Smooth muscle cell of the brain vasculature (primary cell): Measurements from ENCODE around the gene LYPD1.

Source experiments
- DNase-seq: peaks from one replicate; pipeline ENCODE4 v3.0.0-alpha.2; 2012; ENCODE audit warnings: low read depth, low spot score

Gene LYPD1

DNA sequence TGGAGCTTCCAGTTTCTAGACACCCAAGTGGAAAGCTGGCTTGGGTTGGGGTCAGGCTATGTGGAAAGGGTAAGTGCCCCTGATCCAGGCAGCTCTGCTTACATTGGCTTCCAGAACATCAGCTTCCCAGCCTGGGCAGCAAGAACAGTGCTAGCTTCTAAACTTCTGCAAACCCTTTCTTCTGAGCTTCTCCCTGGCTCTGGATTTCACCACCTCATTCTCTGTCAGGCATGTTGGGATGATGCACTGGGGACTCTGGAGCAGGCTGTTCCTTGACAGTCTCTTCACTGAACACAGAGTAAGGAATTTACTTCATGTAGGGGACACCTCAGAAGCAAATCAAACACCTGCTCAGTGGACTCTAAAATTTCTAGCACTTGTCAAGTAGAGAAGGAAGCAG lies 72.8 kb downstream of the LYPD1 start:
- no peak for DNase-seq

DNA sequence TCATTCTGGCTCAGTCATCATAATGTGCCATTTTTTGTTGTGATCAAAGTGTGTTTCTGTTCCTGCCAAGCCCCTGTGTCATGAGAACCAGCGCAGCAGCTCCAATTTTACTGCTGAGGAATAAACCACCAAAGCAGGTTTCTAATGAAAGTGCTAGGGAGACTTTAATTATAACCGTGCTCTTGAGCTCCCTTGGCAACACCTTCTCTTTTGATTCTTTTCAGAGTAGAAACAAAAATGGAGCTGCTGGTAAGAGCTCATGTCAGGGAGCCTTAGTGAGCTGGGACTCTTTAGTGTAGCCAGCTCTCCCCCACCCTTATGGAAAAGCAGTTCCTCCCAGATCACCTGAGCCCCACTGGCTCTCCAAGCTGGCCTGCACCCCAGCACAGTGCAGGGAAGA lies 74.3 kb downstream of the LYPD1 start:
- no peak for DNase-seq

DNA sequence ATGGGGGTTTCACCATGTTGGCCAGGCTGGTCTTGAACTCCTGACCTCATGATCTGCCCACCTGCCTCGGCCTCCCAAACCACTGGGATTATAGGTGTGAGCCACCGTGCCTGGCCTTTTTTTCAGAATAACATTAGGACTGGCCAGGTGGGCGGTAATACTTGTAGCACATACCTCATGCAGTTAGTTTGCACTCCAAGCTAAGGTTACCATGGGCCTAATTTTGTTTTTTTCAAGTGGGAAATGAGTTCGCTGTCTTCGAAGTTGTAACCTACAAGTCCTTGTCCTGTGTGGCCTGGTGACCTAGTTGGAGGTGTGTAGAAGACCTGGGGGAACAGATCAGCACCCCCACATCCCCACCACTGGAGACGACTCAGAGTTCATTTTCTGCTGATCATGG lies 74.8 kb downstream of the LYPD1 start:
- DNase-seq = no peak
